Ishikawa (cell line): ENCODE results near the gene NAT10.

Experiments
- CEBPB ChIP-seq: IDR thresholded peaks from 2 replicates; pipeline ENCODE4 v1.6.1; 2012
- CREB1 ChIP-seq: IDR thresholded peaks from 2 replicates; pipeline ENCODE4 v1.6.1; 2012; ENCODE audit warnings: low read depth
- EGR1 ChIP-seq: IDR thresholded peaks from 2 replicates; pipeline ENCODE4 v1.6.1; 2012
- EP300 ChIP-seq: IDR thresholded peaks from 2 replicates; pipeline ENCODE4 v1.6.1; 2012; ENCODE audit warnings: borderline replicate concordance
- FOXM1 ChIP-seq: IDR thresholded peaks from 2 replicates; pipeline ENCODE4 v1.6.1; 2012; ENCODE audit warnings: low read depth, borderline replicate concordance
- MAX ChIP-seq: IDR thresholded peaks from 2 replicates; pipeline ENCODE4 v1.6.1; 2012
- NFIC ChIP-seq: IDR thresholded peaks from 2 replicates; pipeline ENCODE4 v1.6.1; 2012
- RAD21 ChIP-seq: IDR thresholded peaks from 2 replicates; pipeline ENCODE4 v1.6.1; 2012; ENCODE audit warnings: low read depth
- REST ChIP-seq: IDR thresholded peaks from 2 replicates; pipeline ENCODE4 v1.6.1; 2012; ENCODE audit warnings: low read depth, mild to moderate bottlenecking
- TAF1 ChIP-seq: IDR thresholded peaks from 2 replicates; pipeline ENCODE4 v1.6.1; 2012; ENCODE audit warnings: low read depth, mild to moderate bottlenecking
- TCF12 ChIP-seq: IDR thresholded peaks from 2 replicates; pipeline ENCODE4 v1.6.1; 2012; ENCODE audit warnings: low read depth
- TEAD4 ChIP-seq: IDR thresholded peaks from 2 replicates; pipeline ENCODE4 v1.6.1; 2012
- USF1 ChIP-seq: IDR thresholded peaks from 2 replicates; pipeline ENCODE4 v1.6.1; 2012
- YY1 ChIP-seq: IDR thresholded peaks from 2 replicates; pipeline ENCODE4 v1.6.1; 2012; ENCODE audit warnings: low read depth
- ZBTB7A ChIP-seq: IDR thresholded peaks from 2 replicates; pipeline ENCODE4 v1.6.1; 2012; ENCODE audit warnings: low read depth

The NAT10 gene

GRCh38 chr11:34140149-34140548, 34.7 kb downstream of the NAT10 start:
- TF ChIP-seq RAD21: no peak
- no peak for TF ChIP-seq ZBTB7A
- TF ChIP-seq FOXM1: no peak
- TF ChIP-seq CREB1: no peak
- no peak for TF ChIP-seq TAF1
- no peak for TF ChIP-seq EGR1
- no peak for TF ChIP-seq EP300
- TF ChIP-seq MAX: no peak
- no peak for TF ChIP-seq REST

- TF ChIP-seq YY1 (no peak), REST (no peak), TCF12 (no peak), CREB1 (no peak), USF1 (no peak), TAF1 (no peak), NFIC (no peak), EP300 (no peak), CEBPB (no peak)
Measured at GRCh38 chr11:34143048-34143447, 37.6 kb downstream of the NAT10 start.

- TF ChIP-seq CEBPB: no peak
- TF ChIP-seq ZBTB7A: no peak
- no peak for TF ChIP-seq MAX
- no peak for TF ChIP-seq REST
- TF ChIP-seq TEAD4: no peak
- TF ChIP-seq TCF12: no peak
- no peak for TF ChIP-seq EP300
- no peak for TF ChIP-seq EGR1
- no peak for TF ChIP-seq CREB1
- no peak for TF ChIP-seq USF1
- TF ChIP-seq YY1: no peak
- no peak for TF ChIP-seq TAF1
- no peak for TF ChIP-seq NFIC
- no peak for TF ChIP-seq RAD21
- TF ChIP-seq FOXM1: no peak
Measured at GRCh38 chr11:34145073-34145472, 39.6 kb downstream of the NAT10 start.

- TF ChIP-seq YY1 (no peak), USF1 (no peak), EGR1 (no peak)
Measured at GRCh38 chr11:34145847-34146381, 40.5 kb downstream of the NAT10 start.

GRCh38 chr11:34146411-34146810, 41.0 kb downstream of the NAT10 start:
- TF ChIP-seq CREB1 (no peak), USF1 (no peak), TEAD4 (no peak), TCF12 (no peak), ZBTB7A (no peak), NFIC (no peak)
